GM21381 (cell line): ENCODE measurements around the gene ANKLE2.
"Not testable (repeated sequence)": the region's sequence is repeated elsewhere in the genome, so short reads cannot be mapped to it uniquely, and the experiment has no call there.

Experiments
- ATAC-seq: cut with Tn5 transposase; IDR thresholded peaks from one replicate; pipeline ENCODE4 v1.9.1; 2021; ENCODE audit warnings: mild to moderate bottlenecking, moderate library complexity; ENCODE audit not compliant: unreplicated experiment

The ANKLE2 gene

GRCh38 chr12:132777614-132778013 is 16.0 kb upstream of the ANKLE2 start:
- ATAC-seq = no peak

DNA sequence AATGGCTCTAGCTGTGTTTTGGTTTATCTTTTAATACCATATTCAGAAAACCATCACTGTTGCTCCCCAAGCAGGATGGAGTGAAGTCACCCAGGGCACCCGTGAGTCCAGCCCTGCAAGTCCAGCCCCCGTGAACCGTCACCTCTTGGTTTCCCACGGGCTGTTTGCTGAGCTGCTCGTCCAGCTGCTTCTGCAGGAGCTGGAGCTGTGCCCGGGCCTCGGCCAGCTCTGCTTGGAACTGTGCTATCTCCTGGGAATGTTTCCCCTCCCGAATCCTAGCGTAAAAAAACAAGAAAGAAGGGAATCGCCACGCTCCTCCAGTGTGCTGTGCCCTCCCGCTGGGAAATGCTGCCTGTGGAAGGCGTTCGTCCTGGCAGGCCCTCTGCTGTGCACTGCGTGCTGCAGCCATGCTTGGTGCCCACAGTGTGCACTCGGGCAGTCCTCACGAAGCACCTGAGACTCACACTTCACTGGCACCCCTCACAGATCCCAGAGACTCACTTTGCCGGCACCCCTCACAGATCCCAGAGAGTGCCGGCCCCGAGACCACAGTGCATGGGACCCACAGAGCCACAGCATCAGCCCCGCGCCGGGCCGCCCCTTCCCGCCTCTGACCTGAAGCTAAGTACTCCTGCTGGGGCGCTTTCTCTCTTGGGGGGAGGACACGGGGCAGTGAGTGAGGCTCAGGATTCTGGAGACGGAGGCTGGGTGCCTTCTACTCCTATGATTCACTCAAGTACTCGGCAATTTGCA is 15.4 kb upstream of the ANKLE2 start:
- ATAC-seq = no peak

DNA sequence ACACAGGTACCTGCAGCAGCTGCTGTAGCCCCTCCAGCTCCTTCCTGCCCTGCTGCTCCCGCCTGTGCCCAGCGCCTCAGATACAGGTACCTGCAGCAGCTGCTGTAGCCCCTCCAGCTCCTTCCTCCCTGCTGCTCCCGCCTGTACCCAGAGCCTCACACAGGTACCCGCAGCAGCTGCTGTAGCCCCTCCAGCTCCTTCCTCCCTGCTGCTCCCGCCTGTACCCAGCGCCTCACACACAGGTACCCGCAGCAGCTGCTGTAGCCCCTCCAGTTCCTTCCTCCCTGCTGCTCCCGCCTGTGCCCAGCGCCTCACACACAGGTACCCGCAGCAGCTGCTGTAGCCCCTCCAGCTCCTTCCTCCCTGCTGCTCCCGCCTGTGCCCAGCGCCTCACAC is 14.6 kb upstream of the ANKLE2 start:
- not testable (repeated sequence) for ATAC-seq

DNA sequence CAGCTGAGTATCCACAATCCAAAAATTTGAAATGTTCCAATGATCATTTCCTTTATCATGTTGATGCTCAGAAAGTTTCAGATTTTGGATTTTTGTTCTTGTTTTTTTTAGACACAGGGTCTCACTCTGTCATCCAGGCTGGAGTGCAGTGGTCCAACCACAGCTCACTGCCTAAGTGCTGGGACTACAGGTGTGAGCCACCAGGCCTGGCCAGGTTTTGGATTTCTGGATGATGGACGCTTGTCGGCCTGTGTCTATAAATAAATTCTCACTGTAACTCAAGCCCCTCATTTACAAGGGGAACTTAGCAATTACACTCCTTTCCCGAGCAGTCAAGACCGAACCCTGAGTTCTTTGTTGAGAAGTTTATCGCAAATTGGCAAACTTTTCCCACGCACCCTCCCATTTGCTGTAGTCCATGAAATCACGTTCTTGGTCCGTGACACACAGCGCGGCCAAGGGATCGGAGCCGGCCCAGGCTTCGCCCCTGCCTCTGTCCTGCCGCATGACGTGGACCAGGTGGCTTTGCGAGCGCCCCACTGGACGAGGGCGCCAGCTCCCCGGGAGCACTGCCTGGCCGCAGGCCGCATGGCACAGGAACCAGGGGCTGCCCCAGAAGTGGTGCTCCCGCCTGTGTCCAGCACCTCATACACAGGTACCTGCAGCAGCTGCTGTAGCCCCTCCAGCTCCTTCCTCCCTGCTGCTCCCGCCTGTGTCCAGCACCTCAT is 14.0 kb upstream of the ANKLE2 start:
- ATAC-seq = no peak

DNA sequence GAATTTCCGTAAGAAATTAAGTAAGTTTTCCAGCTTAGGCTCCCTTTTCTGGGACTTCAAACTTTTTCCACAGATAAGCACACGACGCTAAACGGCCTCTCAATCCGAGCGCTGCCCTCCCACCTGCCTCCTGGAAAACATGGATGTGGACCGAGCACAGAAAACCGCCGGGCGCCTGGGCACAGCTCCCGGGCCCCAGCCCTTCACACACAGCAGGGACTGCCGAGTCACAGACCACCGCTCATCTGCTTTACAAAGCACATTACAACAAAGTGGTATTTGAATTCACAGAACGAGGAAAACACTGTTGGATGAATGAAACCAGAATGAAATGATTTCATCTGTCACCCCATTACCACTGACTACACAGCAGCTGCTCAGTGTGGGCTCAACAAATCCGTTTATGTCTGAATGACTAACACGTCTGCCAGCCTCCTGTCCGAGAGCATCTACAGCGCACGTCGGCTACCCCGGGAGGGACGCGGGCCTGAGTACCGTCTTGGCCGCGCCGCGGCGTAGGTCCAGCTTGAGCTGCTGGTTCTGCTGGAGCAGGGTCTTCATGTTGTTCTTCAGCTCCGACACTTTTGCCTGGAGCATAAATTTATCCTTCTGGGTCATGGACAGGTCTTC is 13.1 kb upstream of the ANKLE2 start:
- ATAC-seq = no peak

DNA sequence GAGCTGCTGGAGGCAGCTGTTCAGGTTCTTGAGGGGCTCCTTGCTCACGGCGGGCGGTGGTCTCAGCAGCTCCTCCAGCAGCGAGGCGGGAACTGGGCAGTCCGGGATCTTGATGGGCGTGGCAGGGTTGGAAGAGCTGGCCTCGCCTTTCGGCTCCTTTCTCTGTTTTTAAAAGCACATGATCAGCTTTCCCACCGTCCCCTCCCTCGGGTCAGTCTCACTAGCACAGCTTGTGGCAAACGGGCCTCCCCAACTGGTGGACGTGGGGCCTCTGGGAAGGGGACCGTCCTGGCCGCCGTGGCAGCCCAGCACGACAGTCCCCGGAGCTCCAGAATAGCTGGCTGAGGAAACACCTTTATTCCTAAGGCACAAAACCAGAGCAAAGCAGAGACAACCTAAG is 12.5 kb upstream of the ANKLE2 start:
- ATAC-seq = no peak

DNA sequence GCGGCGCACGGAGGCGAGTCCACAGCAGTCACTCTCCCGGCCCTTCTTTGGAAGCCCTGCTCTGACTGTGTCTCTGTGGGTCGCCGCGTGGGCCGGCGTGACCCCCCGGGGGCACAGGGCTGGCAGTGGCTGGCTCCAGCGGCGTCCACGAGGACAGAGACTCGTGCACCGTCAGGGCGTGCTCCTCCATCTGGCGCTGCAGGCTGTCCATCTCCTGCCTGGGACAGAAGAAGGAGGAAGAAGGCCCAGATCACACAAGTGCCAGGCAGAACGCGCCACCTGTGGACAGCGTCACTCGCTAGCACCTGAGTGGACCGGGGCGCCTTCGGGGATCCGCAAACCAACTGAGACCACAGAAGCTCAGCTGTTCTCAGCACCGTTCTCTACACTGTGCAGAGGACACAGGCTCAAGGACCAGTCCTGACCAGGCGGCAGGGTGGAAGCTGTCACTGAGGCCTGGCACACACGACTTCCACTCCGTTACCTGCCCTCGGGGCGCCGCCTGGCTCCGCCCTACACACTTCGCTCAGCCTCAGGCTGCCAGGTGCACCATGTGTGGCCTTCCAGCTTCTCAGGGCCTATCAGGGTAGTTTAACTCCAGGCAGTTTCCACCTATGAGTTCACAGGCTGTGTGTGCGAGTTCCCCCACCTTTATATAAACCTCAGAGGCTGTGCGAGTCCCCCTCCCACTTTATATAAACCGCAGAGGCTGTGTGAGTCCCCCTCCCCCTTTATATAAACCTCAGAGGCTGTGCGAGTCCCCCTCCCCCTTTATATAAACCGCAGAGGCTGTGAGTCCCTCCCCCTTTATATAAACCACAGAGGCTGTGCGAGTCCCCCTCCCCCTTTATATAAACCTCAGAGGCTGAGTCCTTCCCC is 11.7 kb upstream of the ANKLE2 start:
- no peak for ATAC-seq

- peak; percentile 45 for ATAC-seq
These were observed 11.0 kb upstream of the ANKLE2 start for GRCh38 chr12:132772606-132773005.

- no peak for ATAC-seq
These were observed 9.7 kb upstream of the ANKLE2 start for GRCh38 chr12:132771126-132771838.

- no peak for ATAC-seq
These were observed 4.9 kb upstream of the ANKLE2 start for GRCh38 chr12:132766380-132767085.

- no peak for ATAC-seq
These were observed 3.7 kb upstream of the ANKLE2 start for GRCh38 chr12:132765361-132765760.

GRCh38 chr12:132764231-132764630 is 2.6 kb upstream of the ANKLE2 start:
- ATAC-seq = no peak

DNA sequence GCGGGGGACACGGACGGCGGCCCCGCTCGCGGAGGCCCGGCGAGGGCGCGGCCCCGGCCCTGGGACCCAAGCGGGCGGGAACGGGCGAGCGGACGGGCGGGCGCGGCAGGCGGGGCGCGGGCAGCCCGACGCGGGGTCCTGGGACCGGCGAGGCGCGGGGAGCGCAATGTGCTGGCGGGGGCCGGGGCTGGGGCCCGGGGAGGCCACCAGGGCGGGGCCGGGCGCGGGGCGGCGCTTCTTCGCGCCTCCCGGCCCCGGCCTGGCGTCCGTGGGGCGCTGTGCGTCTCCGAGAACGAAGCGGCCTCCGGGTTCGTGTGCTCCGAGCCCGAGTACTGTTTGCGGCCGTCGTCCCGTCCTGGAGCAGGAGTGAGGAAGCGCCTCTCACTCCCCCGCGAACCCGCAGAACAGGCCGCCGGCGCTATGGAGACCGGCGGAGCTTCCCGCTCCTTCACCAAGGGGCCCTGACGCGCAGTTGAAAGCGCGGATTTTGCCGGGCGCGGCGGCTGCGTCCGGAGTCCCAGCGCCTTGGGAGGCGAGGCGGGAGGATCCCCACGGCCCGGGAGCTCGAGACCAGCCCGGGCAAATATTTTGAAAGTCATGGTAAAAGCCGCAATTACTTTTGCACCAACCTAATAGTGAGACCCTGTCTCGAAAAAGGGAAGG is 420 bp upstream of the ANKLE2 start:
- ATAC-seq = peak; percentile 77

- ATAC-seq = no peak
These were observed 2.3 kb downstream of the ANKLE2 start for GRCh38 chr12:132759359-132759758.

- ATAC-seq = not testable (repeated sequence)
These were observed 2.8 kb downstream of the ANKLE2 start for GRCh38 chr12:132758825-132759224.

GRCh38 chr12:132754160-132754932 is 7.3 kb downstream of the ANKLE2 start:
- ATAC-seq = no peak

DNA sequence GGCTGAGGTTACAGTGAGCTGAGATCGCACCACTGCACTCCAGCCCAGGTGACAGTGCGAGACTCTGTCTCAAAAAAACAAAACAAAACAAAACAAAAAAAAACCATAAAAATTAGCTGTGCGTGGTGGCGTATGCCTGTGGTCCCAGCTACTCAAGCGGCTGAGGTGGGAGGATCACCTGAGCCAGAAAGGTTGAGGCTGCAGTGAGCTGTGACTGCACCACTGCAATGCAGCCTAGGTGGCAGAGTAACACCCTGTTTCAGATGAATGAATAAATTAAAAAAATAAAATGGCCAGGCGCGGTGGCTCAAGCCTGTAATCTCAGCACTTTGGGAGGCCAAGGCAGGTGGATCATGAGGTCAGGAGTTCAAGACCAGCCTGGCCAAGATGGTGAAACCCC is 8.0 kb downstream of the ANKLE2 start:
- not testable (repeated sequence) for ATAC-seq

DNA sequence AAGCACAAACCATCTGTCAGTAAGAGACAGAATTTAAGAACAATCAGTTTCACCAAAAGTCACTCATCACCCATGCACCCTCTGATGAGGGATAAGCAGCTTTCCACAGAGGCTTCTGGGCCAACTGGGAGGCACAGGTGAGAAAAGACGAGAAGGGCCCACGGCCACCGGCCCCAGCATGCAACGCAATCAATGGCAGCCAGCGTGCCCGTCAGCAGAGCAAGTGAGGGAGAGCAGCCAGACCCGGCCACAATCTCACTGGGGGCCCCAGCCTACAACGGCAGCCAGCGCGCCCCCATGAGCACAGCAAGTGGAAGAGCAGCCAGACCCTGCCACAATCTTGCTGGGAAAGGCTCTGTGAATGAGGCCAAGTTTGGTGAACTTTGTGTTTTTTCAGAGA is 13.3 kb downstream of the ANKLE2 start:
- no peak for ATAC-seq
